ENCODE results near the gene DIAPH3. TPM values are rescaled to one million over a fixed set of nuclear protein-coding genes. Genes with fewer than 3 reads are reported as not detected.

Gene DIAPH3
- total and polyA plus RNA-seq, 2 of the 4 experiments (the other 2 are of a cell fraction) = 8.9 to 9.3 TPM

- Histone ChIP-seq H2AFZ (replicated peaks; ENCODE audit: low read length, poor library complexity) (no peak overlapping the region), H3K4me2 (ENCODE audit: low read depth, low read length) (no peak overlapping the region), H3K4me1 (ENCODE audit: control insufficient read depth, insufficient read depth, low read length) (peaks cover 9% of the 10 kb centered on the region), H3K9ac (ENCODE audit: low read depth, low read length) (no peak overlapping the region), H3K4me3 (ENCODE audit: insufficient read depth, low read depth, low read length) (no peak overlapping the region), H2BK15ac (ENCODE audit: low read depth, low read length) (no peak overlapping the region), H3K36me3 (ENCODE audit: control insufficient read depth, insufficient read depth, low read length) (no peaks in the 10 kb centered on the region), H3K18ac (ENCODE audit: low read depth, low read length) (peak overlapping the region; percentile 46; the same call in 1 of the 2 replicates), H4K5ac (ENCODE audit: low read depth, low read length) (no peak overlapping the region), H2AK9ac (replicated peaks; ENCODE audit: low read depth, low read length, poor library complexity) (no peak overlapping the region), H3K79me1 (ENCODE audit: low read depth in 1 of 2, low read length in 2 of 2) (peaks cover 3 to 6% of the 10 kb centered on the region in 2 experiments; a peak in 2 of 4 replicates), H3K9me3 (ENCODE audit: control insufficient read depth, insufficient read depth, low read length) (no peaks in the 10 kb centered on the region), H4K20me1 (ENCODE audit: insufficient read depth, low read length) (no peaks in the 10 kb centered on the region), H3K9me1 (ENCODE audit: insufficient read depth, low read length) (0 out of 2 replicates have a peak, but pooled peaks cover 2% of the 10 kb centered on the region), H2BK120ac (ENCODE audit: low read depth, low read length) (no peak overlapping the region), H3K14ac (replicated peaks; ENCODE audit: low read depth, low read length) (no peak overlapping the region), H3K23ac (ENCODE audit: low read depth, low read length) (no peak overlapping the region), H3K27me3 (ENCODE audit: control insufficient read depth, insufficient read depth, low read length) (no peaks in the 10 kb centered on the region), H2BK5ac (ENCODE audit: low read depth, low read length, poor library complexity, severe bottlenecking) (peak overlapping the region; percentile 10), H3K4ac (ENCODE audit: low read depth, low read length) (no peak overlapping the region), H4K8ac (ENCODE audit: low read depth in 2 of 2, low read length in 2 of 2) (peak overlapping the region in 1 of 2 experiments; percentile 30; a peak in 2 of 4 replicates), H3K27ac (ENCODE audit: insufficient read depth, low read length) (no peak overlapping the region), H3K56ac (ENCODE audit: extremely low read depth, insufficient read depth, low read length) (no peak overlapping the region), H4K91ac (ENCODE audit: insufficient read depth, low read depth, low read length) (no peak overlapping the region), H2BK20ac (ENCODE audit: low read depth, low read length) (peak overlapping the region; percentile 5; the same call in 1 of the 2 replicates), H2AK5ac (ENCODE audit: low read depth, low read length) (no peak overlapping the region)
- WGBS, 2 experiments (ENCODE audit: extremely low coverage in 2 of 2, insufficient read length in 1 of 2) = no CpG with 5 or more reads among the region's 1 CpG
- ATAC-seq (ENCODE audit: low read depth) = no peak
- dilution Hi-C loops (cut with HindIII; ENCODE audit: low sequenced_read_pairs, unreplicated experiment) (no loop called here), intact Hi-C loops (cut with micrococcal nuclease) (no loop called here), in situ Hi-C loops (cut with MboI; ENCODE audit: low sequenced_read_pairs) (no loop called here)
- no peak for TF ChIP-seq MXI1 (IDR thresholded peaks at IDR 0.05; ENCODE audit: borderline replicate concordance, low read depth, low read length)
- TF ChIP-seq RFX5 (IDR thresholded peaks at IDR 0.05; ENCODE audit: low read depth, low read length) = no peak
- TF ChIP-seq MAZ (IDR thresholded peaks at IDR 0.05; ENCODE audit: borderline replicate concordance, low read depth, low read length) = no peak
- TF ChIP-seq FOS (IDR thresholded peaks at IDR 0.05; ENCODE audit: low read depth, low read length) = no peak
- no peak for TF ChIP-seq CHD1 (IDR thresholded peaks at IDR 0.05; ENCODE audit: low read depth, low read length)
- no peak for TF ChIP-seq RCOR1 (IDR thresholded peaks at IDR 0.05; ENCODE audit: insufficient replicate concordance, low read length)
- TF ChIP-seq RAD21 (IDR thresholded peaks at IDR 0.05; ENCODE audit: low read length) = no peak
- TF ChIP-seq POLR2A (IDR thresholded peaks at IDR 0.05; ENCODE audit: low read depth, low read length) = no peak
- TF ChIP-seq ELK1 (IDR thresholded peaks at IDR 0.05; ENCODE audit: borderline replicate concordance, low read depth, low read length) = no peak
- no peak for TF ChIP-seq CEBPB (IDR thresholded peaks at IDR 0.05; ENCODE audit: low read depth, low read length)
- TF ChIP-seq NFE2L2 (IDR thresholded peaks at IDR 0.05; ENCODE audit: low read depth, low read length) = no peak
- no peak for TF ChIP-seq BHLHE40 (IDR thresholded peaks at IDR 0.05; ENCODE audit: low read depth, low read length)
- TF ChIP-seq MAFK (IDR thresholded peaks at IDR 0.05; ENCODE audit: low read depth, low read length) = no peak
- no peak for DNase-seq
- POLR2A ChIA-PET (ENCODE audit: unreplicated experiment) = no interaction called here
- CTCF ChIA-PET = interaction anchor here (1.1 kb wide), 1 partner anchor 24 kb away, joined by 4 read pairs; no protein-coding TSS in a partner anchor
- BruUV-seq (replicated peaks) = no TSS peak
Observed at GRCh38 chr13:59747529-59747928, 416.2 kb downstream of the DIAPH3 start.
